Neural cell (in vitro differentiated cells): Measurements from ENCODE around the gene CFAP161. TPM values are rescaled to one million over a fixed set of nuclear protein-coding genes. Genes with fewer than 3 reads are reported as not detected.

Source experiments
- H2AFZ ChIP-seq: fragments of 200-600, 300-800 bp; sonication (generic), shearing (Covaris generic); 2 replicates; pipeline ENCODE4 v1.6.0; 2014; ENCODE audit warnings: low read depth, mild to moderate bottlenecking, antibody characterized with exemption, low read length, moderate library complexity
- H3F3A ChIP-seq: fragments of 200-600 bp; shearing (Covaris generic); 2 replicates; pipeline ENCODE4 v1.6.1; 2016; ENCODE audit warnings: mild to moderate bottlenecking, moderate library complexity, mixed read lengths, antibody characterized with exemption, low read length; ENCODE audit not compliant: insufficient read depth, poor library complexity, severe bottlenecking
- H3K27ac ChIP-seq: fragments of 200-600, 300-800 bp; sonication (generic), shearing (Covaris generic); 2 replicates; pipeline ENCODE4 v1.5.1; 2014; ENCODE audit warnings: mild to moderate bottlenecking, low read length, moderate library complexity
- H3K27me3 ChIP-seq: fragments of 300-800, 200-600 bp; sonication (generic), shearing (Covaris generic); 2 replicates; pipeline ENCODE4 v1.6.0; 2014; ENCODE audit warnings: mild to moderate bottlenecking, low read depth, low read length, moderate library complexity; ENCODE audit not compliant: insufficient read depth
- H3K36me3 ChIP-seq: fragments of 300-800, 200-600 bp; sonication (generic), shearing (Covaris generic); 2 replicates; pipeline ENCODE4 v1.5.1; 2014; ENCODE audit warnings: mild to moderate bottlenecking, antibody characterized with exemption, low read length, moderate library complexity; ENCODE audit not compliant: insufficient read depth
- H3K4me2 ChIP-seq: fragments of 300-800, 200-600 bp; sonication (generic), shearing (Covaris generic); 2 replicates; pipeline ENCODE4 v1.6.0; 2014; ENCODE audit warnings: mild to moderate bottlenecking, low read length
- H3K4me3 ChIP-seq: fragments of 300-800, 200-600 bp; sonication (generic), shearing (Covaris generic); 2 replicates; pipeline ENCODE4 v1.5.1; 2014; ENCODE audit warnings: mild to moderate bottlenecking, low read length, moderate library complexity
- H3K79me2 ChIP-seq: fragments of 200-600 bp; shearing (Covaris generic); replicated peaks from 2 replicates; pipeline ENCODE4 v1.6.0; 2014; ENCODE audit warnings: mild to moderate bottlenecking, low read length, moderate library complexity; ENCODE audit not compliant: insufficient read depth
- H3K9ac ChIP-seq: fragments of 300-800, 200-600 bp; sonication (generic), shearing (Covaris generic); 2 replicates; pipeline ENCODE4 v1.6.1; 2016; ENCODE audit warnings: mild to moderate bottlenecking, low read length, mixed read lengths
- H3K9me2 ChIP-seq: fragments of 200-600 bp; shearing (Covaris generic); 2 replicates; pipeline ENCODE4 v1.6.1; 2016; ENCODE audit warnings: mild to moderate bottlenecking, low read length, mixed read lengths; ENCODE audit not compliant: insufficient read depth
- H3K9me3 ChIP-seq: fragments of 200-600, 300-800 bp; sonication (generic), shearing (Covaris generic); 2 replicates; pipeline ENCODE4 v1.6.1; 2016; ENCODE audit warnings: mild to moderate bottlenecking, mixed run types, low read length, moderate library complexity, mixed read lengths
- H4K20me1 ChIP-seq: fragments of 200-600 bp; shearing (Covaris generic); 2 replicates; pipeline ENCODE4 v1.6.1; 2016; ENCODE audit warnings: mild to moderate bottlenecking, mixed run types; ENCODE audit not compliant: insufficient read depth
- EP300 ChIP-seq: fragments of 450-650 bp; conservative IDR thresholded peaks from 2 replicates; pipeline ENCODE4 v1.6.1; 2014; ENCODE audit warnings: antibody characterized with exemption, mild to moderate bottlenecking, moderate library complexity; ENCODE audit not compliant: poor library complexity, severe bottlenecking
- EZH2 ChIP-seq: fragments of 200-600, 300-800 bp; shearing (Covaris generic), sonication (generic); IDR thresholded peaks from 2 replicates; pipeline ENCODE4 v1.6.1; 2014; ENCODE audit warnings: antibody characterized with exemption, low read length, borderline replicate concordance, mild to moderate bottlenecking; ENCODE audit not compliant: insufficient read depth, poor library complexity, severe bottlenecking
- MXI1 ChIP-seq: fragments of 450-650 bp; conservative IDR thresholded peaks from 2 replicates; pipeline ENCODE4 v1.6.1; 2014; ENCODE audit warnings: antibody characterized with exemption, mild to moderate bottlenecking; ENCODE audit not compliant: poor library complexity, severe bottlenecking
- POLR2AphosphoS5 ChIP-seq: IDR thresholded peaks from 2 replicates; pipeline ENCODE4 v1.6.1; 2012
- RAD21 ChIP-seq: fragments of 450-650 bp; conservative IDR thresholded peaks from 2 replicates; pipeline ENCODE4 v1.6.1; 2014; ENCODE audit warnings: antibody characterized with exemption, mild to moderate bottlenecking, moderate library complexity
- REST ChIP-seq: IDR thresholded peaks from 2 replicates; pipeline ENCODE4 v1.6.1; 2012; ENCODE audit warnings: borderline replicate concordance
- SMC3 ChIP-seq: fragments of 450-650 bp; conservative IDR thresholded peaks from 2 replicates; pipeline ENCODE4 v1.6.1; 2014; ENCODE audit warnings: antibody characterized with exemption, mild to moderate bottlenecking, moderate library complexity; ENCODE audit not compliant: poor library complexity
- TAF1 ChIP-seq: IDR thresholded peaks from 2 replicates; pipeline ENCODE4 v1.6.1; 2012; ENCODE audit warnings: low read depth
- polyA plus RNA-seq: library from polyadenylated mRNA; depleted of rRNA; stranded (reverse); fragments of >200 nt; gene quantifications from 2 replicates; pipeline ENCODE4 v1.2.3, GENCODE V29; 2014
- TF ChIP-seq, protein P1 (sequence below): fragments of 450-650 bp; IDR thresholded peaks from 2 replicates; pipeline ENCODE4 v1.5.1; 2014; ENCODE audit warnings: antibody characterized with exemption, mild to moderate bottlenecking, moderate library complexity; ENCODE audit not compliant: poor library complexity, severe bottlenecking

The CFAP161 gene
- polyA plus RNA-seq, 1 donor from 2014 or later = not detected

DNA sequence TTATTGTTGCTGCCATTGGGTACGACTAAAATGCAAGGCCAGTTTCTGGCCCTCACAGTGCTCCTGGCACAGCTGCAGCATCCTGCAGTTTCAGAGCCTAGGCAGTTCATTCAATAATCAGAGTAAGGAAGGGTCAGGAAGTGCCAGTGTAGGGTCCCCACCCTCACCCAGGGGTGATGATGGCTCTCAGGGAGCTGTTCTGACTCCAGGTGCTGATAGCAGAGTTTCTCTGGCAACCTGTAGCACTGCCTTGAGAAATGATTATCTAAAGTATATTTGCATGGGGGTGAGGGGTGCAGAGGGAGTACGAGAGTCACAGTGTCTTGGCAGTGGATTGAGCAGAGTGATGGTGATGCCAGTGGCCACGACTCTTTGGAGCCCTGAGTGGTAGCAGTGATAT lies 47.1 kb downstream of the CFAP161 start:
- no peaks in the 10 kb centered on the region for H3K27me3 ChIP-seq
- no peak overlapping the region for H3K27ac ChIP-seq
- no peaks in the 10 kb centered on the region for H3F3A ChIP-seq
- H4K20me1 ChIP-seq = no peaks in the 10 kb centered on the region
- no peaks in the 10 kb centered on the region for H3K9me2 ChIP-seq
- H3K9ac ChIP-seq = no peak overlapping the region
- no peak overlapping the region for H3K4me2 ChIP-seq
- no peak for TF ChIP-seq EP300
- TF ChIP-seq SMC3 = no peak
- TF ChIP-seq REST = no peak
- TF ChIP-seq, protein P1, sequence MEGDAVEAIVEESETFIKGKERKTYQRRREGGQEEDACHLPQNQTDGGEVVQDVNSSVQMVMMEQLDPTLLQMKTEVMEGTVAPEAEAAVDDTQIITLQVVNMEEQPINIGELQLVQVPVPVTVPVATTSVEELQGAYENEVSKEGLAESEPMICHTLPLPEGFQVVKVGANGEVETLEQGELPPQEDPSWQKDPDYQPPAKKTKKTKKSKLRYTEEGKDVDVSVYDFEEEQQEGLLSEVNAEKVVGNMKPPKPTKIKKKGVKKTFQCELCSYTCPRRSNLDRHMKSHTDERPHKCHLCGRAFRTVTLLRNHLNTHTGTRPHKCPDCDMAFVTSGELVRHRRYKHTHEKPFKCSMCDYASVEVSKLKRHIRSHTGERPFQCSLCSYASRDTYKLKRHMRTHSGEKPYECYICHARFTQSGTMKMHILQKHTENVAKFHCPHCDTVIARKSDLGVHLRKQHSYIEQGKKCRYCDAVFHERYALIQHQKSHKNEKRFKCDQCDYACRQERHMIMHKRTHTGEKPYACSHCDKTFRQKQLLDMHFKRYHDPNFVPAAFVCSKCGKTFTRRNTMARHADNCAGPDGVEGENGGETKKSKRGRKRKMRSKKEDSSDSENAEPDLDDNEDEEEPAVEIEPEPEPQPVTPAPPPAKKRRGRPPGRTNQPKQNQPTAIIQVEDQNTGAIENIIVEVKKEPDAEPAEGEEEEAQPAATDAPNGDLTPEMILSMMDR = no peak
- no peak for TF ChIP-seq POLR2AphosphoS5
- no peak for TF ChIP-seq RAD21
- no peak for TF ChIP-seq MXI1
- TF ChIP-seq EZH2 = no peak
- no peak for TF ChIP-seq TAF1
- no peaks in the 10 kb centered on the region for H3K36me3 ChIP-seq
- H3K79me2 ChIP-seq = no peaks in the 10 kb centered on the region
- H3K4me3 ChIP-seq = no peak overlapping the region
- no peak overlapping the region for H2AFZ ChIP-seq
- H3K9me3 ChIP-seq = no peaks in the 10 kb centered on the region

DNA sequence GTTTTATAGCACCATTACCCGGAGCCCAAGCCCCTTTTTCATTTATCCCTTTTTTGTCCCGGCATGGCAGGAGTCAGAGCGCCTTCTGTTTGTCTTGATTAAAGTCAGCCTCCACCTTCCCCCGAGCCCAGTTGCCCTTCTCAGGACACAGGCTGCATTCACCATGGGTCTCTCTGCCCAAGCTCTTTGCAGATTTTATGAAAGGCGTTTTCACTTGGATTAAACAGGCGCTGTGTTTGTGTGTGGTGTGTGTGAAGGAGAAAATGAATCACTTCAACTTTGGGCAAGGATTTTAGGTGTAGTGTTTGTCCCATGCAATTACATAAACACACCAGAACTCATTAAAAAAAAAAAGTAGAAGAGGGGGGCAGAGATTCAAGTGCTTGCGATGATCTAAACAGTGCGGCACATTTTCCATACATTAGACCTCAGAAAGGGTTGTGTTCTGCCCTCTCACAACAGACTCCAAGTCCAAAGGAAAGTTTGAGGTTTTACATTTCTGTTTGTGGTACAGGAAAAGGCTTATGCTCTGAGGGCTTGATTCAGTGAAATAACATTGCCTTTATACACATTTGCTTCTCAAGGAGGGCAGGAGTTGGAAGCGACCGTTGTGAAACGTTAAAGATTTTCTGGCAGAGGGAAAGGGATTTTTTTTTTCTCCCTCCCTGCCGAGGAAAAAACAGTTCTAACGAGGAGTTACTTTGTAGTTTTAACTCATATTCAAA lies 48.1 kb downstream of the CFAP161 start:
- no peaks in the 10 kb centered on the region for H3F3A ChIP-seq
- no peak overlapping the region for H3K4me2 ChIP-seq
- no peak overlapping the region for H2AFZ ChIP-seq
- no peak overlapping the region for H3K4me3 ChIP-seq
- H3K27me3 ChIP-seq = no peaks in the 10 kb centered on the region
- no peaks in the 10 kb centered on the region for H3K79me2 ChIP-seq
- H4K20me1 ChIP-seq = no peaks in the 10 kb centered on the region
- no peaks in the 10 kb centered on the region for H3K9me3 ChIP-seq
- H3K27ac ChIP-seq = no peak overlapping the region
- no peaks in the 10 kb centered on the region for H3K9me2 ChIP-seq
- no peaks in the 10 kb centered on the region for H3K36me3 ChIP-seq
- H3K9ac ChIP-seq = no peak overlapping the region
- TF ChIP-seq EP300 (no peak), REST (no peak)
